Ovary (tissue), 3 donors: Measurements from ENCODE around the gene ADAM10.

Experiments used
- CTCF ChIP-seq, 3 donors: fragments of 450-650 bp in 2 of 3; fragments of 200-600 bp in 1 of 3; IDR thresholded peaks; one replicate each; pipeline versions ENCODE4 v1.5.1 to v1.8.0; 2016 to 2022; ENCODE audit warnings: antibody characterized with exemption in 3 of 3, mild to moderate bottlenecking in 1 of 3
- POLR2A ChIP-seq: fragments of 450-650 bp; IDR thresholded peaks from one replicate; pipeline ENCODE4 v1.6.1; 2017; ENCODE audit warnings: antibody characterized with exemption, mild to moderate bottlenecking, moderate library complexity
- donor health status: DM: no; HTN: no; CAD: no.

DNA sequence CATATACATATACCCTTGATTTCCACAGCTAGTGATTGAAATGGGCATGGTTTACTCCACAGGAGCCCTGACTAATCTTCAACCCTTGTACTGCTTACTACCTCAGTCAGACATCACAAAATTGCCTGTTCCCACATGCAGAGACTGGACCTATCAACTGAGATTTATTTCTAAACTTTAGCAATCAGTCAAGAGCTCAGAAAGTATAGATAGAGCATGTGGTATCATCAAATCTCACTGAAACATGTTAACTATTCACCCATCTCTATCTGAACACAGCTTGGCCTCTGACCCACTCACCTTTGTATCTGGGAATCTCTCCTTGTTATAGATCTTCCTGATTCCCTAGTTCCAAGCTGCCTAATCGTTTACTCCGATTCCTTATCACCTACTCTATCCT is 14.6 kb downstream of the ADAM10 start:
- no peak for TF ChIP-seq POLR2A
- no peak for TF ChIP-seq CTCF (IDR thresholded peaks at IDR 0.05)
